Loucy (cell line): ENCODE data around the gene ACE2.

ENCODE experiments used
- EZH2phosphoT487 ChIP-seq: fragments of 200-600 bp; IDR thresholded peaks from 2 replicates; pipeline ENCODE4 v1.6.1; 2018; ENCODE audit warnings: antibody characterized with exemption, mild to moderate bottlenecking, moderate library complexity, borderline replicate concordance
- TF ChIP-seq, protein P1 (sequence below): fragments of 200-600 bp; sonication (generic); conservative IDR thresholded peaks from 2 replicates; pipeline ENCODE4 v1.5.1; 2014; ENCODE audit warnings: mild to moderate bottlenecking, antibody characterized with exemption, low read length

DNA sequence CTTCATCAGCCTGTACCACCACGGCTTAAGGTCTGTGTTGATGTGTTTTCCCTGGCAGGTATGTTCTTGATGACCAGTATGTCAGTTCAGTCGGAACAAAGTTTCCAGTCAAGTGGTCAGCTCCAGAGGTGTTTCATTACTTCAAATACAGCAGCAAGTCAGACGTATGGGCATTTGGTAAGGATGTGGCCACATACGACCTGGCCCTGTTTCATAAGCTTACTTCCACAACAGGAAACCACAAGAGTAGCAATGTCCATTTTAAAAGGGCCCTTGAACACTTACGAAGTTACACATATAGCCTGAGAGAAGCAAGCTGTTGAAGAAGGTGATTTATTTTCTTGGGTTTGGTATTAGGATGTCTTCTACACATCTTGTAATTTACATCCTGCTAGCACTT lies 54.0 kb downstream of the ACE2 start:
- TF ChIP-seq, protein P1, sequence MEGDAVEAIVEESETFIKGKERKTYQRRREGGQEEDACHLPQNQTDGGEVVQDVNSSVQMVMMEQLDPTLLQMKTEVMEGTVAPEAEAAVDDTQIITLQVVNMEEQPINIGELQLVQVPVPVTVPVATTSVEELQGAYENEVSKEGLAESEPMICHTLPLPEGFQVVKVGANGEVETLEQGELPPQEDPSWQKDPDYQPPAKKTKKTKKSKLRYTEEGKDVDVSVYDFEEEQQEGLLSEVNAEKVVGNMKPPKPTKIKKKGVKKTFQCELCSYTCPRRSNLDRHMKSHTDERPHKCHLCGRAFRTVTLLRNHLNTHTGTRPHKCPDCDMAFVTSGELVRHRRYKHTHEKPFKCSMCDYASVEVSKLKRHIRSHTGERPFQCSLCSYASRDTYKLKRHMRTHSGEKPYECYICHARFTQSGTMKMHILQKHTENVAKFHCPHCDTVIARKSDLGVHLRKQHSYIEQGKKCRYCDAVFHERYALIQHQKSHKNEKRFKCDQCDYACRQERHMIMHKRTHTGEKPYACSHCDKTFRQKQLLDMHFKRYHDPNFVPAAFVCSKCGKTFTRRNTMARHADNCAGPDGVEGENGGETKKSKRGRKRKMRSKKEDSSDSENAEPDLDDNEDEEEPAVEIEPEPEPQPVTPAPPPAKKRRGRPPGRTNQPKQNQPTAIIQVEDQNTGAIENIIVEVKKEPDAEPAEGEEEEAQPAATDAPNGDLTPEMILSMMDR = no peak
- no peak for TF ChIP-seq EZH2phosphoT487
